ENCODE results near the gene IQGAP3.

Gene IQGAP3

DNA sequence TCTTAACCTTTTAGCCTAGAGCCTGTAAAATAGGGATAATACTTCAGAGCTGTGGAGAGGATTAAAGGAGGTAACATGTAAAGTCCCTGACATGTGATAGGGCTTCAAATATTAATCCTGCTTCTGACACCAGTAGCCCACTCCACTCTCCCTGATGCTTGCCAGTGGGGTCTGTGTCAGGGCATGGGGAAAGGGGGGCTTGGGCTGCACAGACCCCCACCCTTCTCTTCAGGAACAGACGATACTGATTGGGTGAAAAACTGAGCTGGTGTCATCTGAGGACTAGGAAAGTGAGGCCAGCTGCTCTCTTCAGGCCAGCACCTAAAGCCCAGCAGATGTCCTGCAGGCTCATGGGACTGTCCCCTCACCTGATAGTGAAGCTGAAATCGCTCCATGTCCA is 44.8 kb downstream of the IQGAP3 start:
- Histone ChIP-seq H2BK5ac (ENCODE audit: low read depth, low read length, poor library complexity) (no peak overlapping the region), H3K27ac (ENCODE audit: low read depth, low read length) (no peak overlapping the region), H4K91ac (ENCODE audit: low read depth, low read length) (no peak overlapping the region), H3K4me1 (ENCODE audit: control insufficient read depth in 1 of 2, insufficient read depth in 2 of 2, low read length in 2 of 2) (no peaks in the 10 kb centered on the region), H3K27me3 (ENCODE audit: insufficient read depth, low read length) (no peaks in the 10 kb centered on the region), H3K9ac (ENCODE audit: low read length) (no peak overlapping the region), H3K9me3 (ENCODE audit: insufficient read depth, low read depth, low read length) (peaks cover 2% of the 10 kb centered on the region), H3K36me3 (ENCODE audit: control insufficient read depth in 1 of 2, insufficient read depth in 2 of 2, low read length in 2 of 2) (peaks cover 44 to 58% of the 10 kb centered on the region in 2 experiments), H3K18ac (ENCODE audit: low read length) (no peak overlapping the region), H2AK5ac (ENCODE audit: low read length) (no peak overlapping the region), H3K23ac (ENCODE audit: low read length) (no peak overlapping the region), H3K4me3 (ENCODE audit: low read depth, low read length) (no peak overlapping the region), H4K12ac (ENCODE audit: low read depth, low read length) (no peak overlapping the region), H3K79me2 (ENCODE audit: control insufficient read depth, insufficient read depth, low read length, poor library complexity) (no peaks in the 10 kb centered on the region), H3K79me1 (ENCODE audit: low read length) (no peaks in the 10 kb centered on the region), H3K14ac (ENCODE audit: low read length) (no peak overlapping the region), H3K4me2 (ENCODE audit: low read length) (no peak overlapping the region), H2AFZ (ENCODE audit: insufficient read depth, low read length, poor library complexity) (no peak overlapping the region), H3K4ac (ENCODE audit: low read depth, low read length) (no peak overlapping the region), H4K8ac (ENCODE audit: low read depth, low read length) (no peak overlapping the region), H2BK12ac (ENCODE audit: low read length) (no peak overlapping the region), H2BK120ac (ENCODE audit: insufficient read depth, low read length, poor library complexity) (no peak overlapping the region)
- no peak for DNase-seq
- no CpG with 5 or more reads among the region's 2 CpGs for WGBS (ENCODE audit: extremely low coverage, insufficient coverage, insufficient read length)

DNA sequence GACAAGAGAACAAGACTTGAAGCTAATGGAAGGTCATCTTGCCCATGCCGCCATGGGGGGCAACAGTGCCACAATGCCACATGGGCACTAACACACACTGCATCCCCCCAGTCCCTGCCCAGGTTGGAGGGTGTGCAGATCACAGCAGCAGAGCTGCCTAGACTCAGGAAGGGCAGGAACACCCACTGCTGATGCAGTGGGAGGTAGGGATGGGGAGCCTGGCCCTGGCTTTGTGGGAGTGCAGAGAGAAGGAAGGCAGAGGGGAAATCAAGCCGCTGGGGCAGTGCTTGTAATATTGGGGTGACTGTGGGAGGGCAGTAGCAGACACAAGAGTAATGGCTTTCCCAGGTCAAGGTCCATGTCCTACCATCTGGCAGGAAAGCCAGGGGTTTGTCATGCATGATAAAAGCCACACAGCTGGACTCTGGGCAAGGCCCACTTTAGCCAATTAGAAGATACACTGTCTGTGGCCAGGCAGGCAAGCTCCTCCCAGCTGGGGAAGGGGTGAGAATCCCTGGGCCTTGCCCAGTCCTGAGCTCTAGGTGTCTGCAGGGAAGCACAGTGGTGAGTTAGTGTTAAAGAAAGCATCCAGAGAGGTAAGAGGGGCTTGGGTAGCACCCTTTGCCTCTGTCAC is 46.4 kb downstream of the IQGAP3 start:
- no peak overlapping the region for H2BK5ac ChIP-seq (ENCODE audit: low read depth, low read length, poor library complexity)

GRCh38 chr1:156525071-156525501 is 47.3 kb downstream of the IQGAP3 start:
- Histone ChIP-seq H2AFZ (ENCODE audit: insufficient read depth, low read length, poor library complexity) (no peak overlapping the region), H3K79me2 (ENCODE audit: control insufficient read depth, insufficient read depth, low read length, poor library complexity) (no peaks in the 10 kb centered on the region), H3K4ac (ENCODE audit: low read depth, low read length) (no peak overlapping the region), H4K12ac (ENCODE audit: low read depth, low read length) (no peak overlapping the region), H3K4me2 (ENCODE audit: low read length) (no peak overlapping the region), H3K4me1 (ENCODE audit: control insufficient read depth in 1 of 2, insufficient read depth in 2 of 2, low read length in 2 of 2) (no peaks in the 10 kb centered on the region), H4K8ac (ENCODE audit: low read depth, low read length) (no peak overlapping the region), H3K27me3 (ENCODE audit: insufficient read depth, low read length) (no peaks in the 10 kb centered on the region), H3K9me3 (ENCODE audit: insufficient read depth, low read depth, low read length) (peaks cover 2% of the 10 kb centered on the region), H2BK12ac (ENCODE audit: low read length) (no peak overlapping the region), H3K27ac (ENCODE audit: low read depth, low read length) (no peak overlapping the region), H3K4me3 (ENCODE audit: low read depth, low read length) (no peak overlapping the region), H2BK120ac (ENCODE audit: insufficient read depth, low read length, poor library complexity) (no peak overlapping the region), H3K23ac (ENCODE audit: low read length) (no peak overlapping the region), H3K36me3 (ENCODE audit: control insufficient read depth in 1 of 2, insufficient read depth in 2 of 2, low read length in 2 of 2) (peaks cover 27 to 39% of the 10 kb centered on the region in 2 experiments), H2BK5ac (ENCODE audit: low read depth, low read length, poor library complexity) (no peak overlapping the region), H4K91ac (ENCODE audit: low read depth, low read length) (no peak overlapping the region), H2AK5ac (ENCODE audit: low read length) (no peak overlapping the region), H3K18ac (ENCODE audit: low read length) (no peak overlapping the region), H3K9ac (ENCODE audit: low read length) (no peak overlapping the region), H3K79me1 (ENCODE audit: low read length) (no peaks in the 10 kb centered on the region), H3K14ac (ENCODE audit: low read length) (no peak overlapping the region)
- no CpG with 5 or more reads among the region's 6 CpGs for WGBS (ENCODE audit: extremely low coverage, insufficient coverage, insufficient read length)
- DNase-seq, result no peak

More for the DNA sequence above, 46.4 kb downstream of the IQGAP3 start:
- Histone ChIP-seq H2BK120ac (ENCODE audit: insufficient read depth, low read length, poor library complexity) (no peak overlapping the region), H2AFZ (ENCODE audit: insufficient read depth, low read length, poor library complexity) (no peak overlapping the region), H4K12ac (ENCODE audit: low read depth, low read length) (no peak overlapping the region), H3K36me3 (ENCODE audit: control insufficient read depth in 1 of 2, insufficient read depth in 2 of 2, low read length in 2 of 2) (peaks cover 36 to 48% of the 10 kb centered on the region in 2 experiments), H3K27ac (ENCODE audit: low read depth, low read length) (no peak overlapping the region), H4K8ac (ENCODE audit: low read depth, low read length) (no peak overlapping the region), H2BK12ac (ENCODE audit: low read length) (no peak overlapping the region), H3K27me3 (ENCODE audit: insufficient read depth, low read length) (no peaks in the 10 kb centered on the region), H2AK5ac (ENCODE audit: low read length) (no peak overlapping the region), H3K18ac (ENCODE audit: low read length) (no peak overlapping the region), H3K4me2 (ENCODE audit: low read length) (no peak overlapping the region), H3K14ac (ENCODE audit: low read length) (no peak overlapping the region), H3K23ac (ENCODE audit: low read length) (no peak overlapping the region), H3K9me3 (ENCODE audit: insufficient read depth, low read depth, low read length) (peaks cover 2% of the 10 kb centered on the region), H3K4me3 (ENCODE audit: low read depth, low read length) (no peak overlapping the region), H3K4ac (ENCODE audit: low read depth, low read length) (no peak overlapping the region), H3K4me1 (ENCODE audit: control insufficient read depth in 1 of 2, insufficient read depth in 2 of 2, low read length in 2 of 2) (no peaks in the 10 kb centered on the region), H3K79me1 (ENCODE audit: low read length) (no peaks in the 10 kb centered on the region), H3K9ac (ENCODE audit: low read length) (no peak overlapping the region), H3K79me2 (ENCODE audit: control insufficient read depth, insufficient read depth, low read length, poor library complexity) (no peaks in the 10 kb centered on the region), H4K91ac (ENCODE audit: low read depth, low read length) (no peak overlapping the region)
- WGBS (ENCODE audit: extremely low coverage, insufficient coverage, insufficient read length), result no CpG with 5 or more reads among the region's 2 CpGs
- no peak for DNase-seq

DNA sequence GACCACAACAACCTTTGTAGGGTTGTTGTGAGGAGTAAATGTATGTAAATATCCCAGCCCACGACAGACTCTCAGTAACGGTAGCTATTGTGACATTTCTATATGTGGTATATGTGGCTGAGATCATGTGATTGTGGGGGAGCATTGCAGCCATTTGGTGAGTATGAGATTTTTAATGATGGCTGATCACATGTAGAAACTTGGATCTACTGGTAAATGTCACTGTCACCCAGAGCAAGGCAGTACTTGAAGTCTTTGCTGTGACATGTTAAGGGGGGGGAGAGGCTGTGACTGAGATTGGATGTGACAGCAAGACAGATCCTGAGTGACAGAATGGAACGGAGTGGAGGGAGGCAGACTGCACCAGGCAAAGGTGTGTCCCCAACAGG is 47.9 kb downstream of the IQGAP3 start:
- Histone ChIP-seq H3K4me2 (ENCODE audit: low read length) (no peak overlapping the region), H3K9ac (ENCODE audit: low read length) (no peak overlapping the region), H2BK12ac (ENCODE audit: low read length) (no peak overlapping the region), H4K12ac (ENCODE audit: low read depth, low read length) (no peak overlapping the region), H2AK5ac (ENCODE audit: low read length) (no peak overlapping the region), H3K36me3 (ENCODE audit: control insufficient read depth in 1 of 2, insufficient read depth in 2 of 2, low read length in 2 of 2) (peaks cover 24 to 36% of the 10 kb centered on the region in 2 experiments), H2BK120ac (ENCODE audit: insufficient read depth, low read length, poor library complexity) (no peak overlapping the region), H3K14ac (ENCODE audit: low read length) (no peak overlapping the region), H4K91ac (ENCODE audit: low read depth, low read length) (no peak overlapping the region), H3K4ac (ENCODE audit: low read depth, low read length) (no peak overlapping the region), H3K79me1 (ENCODE audit: low read length) (no peaks in the 10 kb centered on the region), H3K4me3 (ENCODE audit: low read depth, low read length) (no peak overlapping the region), H3K27me3 (ENCODE audit: insufficient read depth, low read length) (no peaks in the 10 kb centered on the region), H3K9me3 (ENCODE audit: insufficient read depth, low read depth, low read length) (peaks cover 2% of the 10 kb centered on the region), H2BK5ac (ENCODE audit: low read depth, low read length, poor library complexity) (no peak overlapping the region), H3K79me2 (ENCODE audit: control insufficient read depth, insufficient read depth, low read length, poor library complexity) (no peaks in the 10 kb centered on the region), H4K8ac (ENCODE audit: low read depth, low read length) (no peak overlapping the region), H3K4me1 (ENCODE audit: control insufficient read depth in 1 of 2, insufficient read depth in 2 of 2, low read length in 2 of 2) (no peaks in the 10 kb centered on the region), H3K27ac (ENCODE audit: low read depth, low read length) (no peak overlapping the region), H3K18ac (ENCODE audit: low read length) (no peak overlapping the region), H2AFZ (ENCODE audit: insufficient read depth, low read length, poor library complexity) (no peak overlapping the region), H3K23ac (ENCODE audit: low read length) (no peak overlapping the region)
- no peak for DNase-seq
- no CpG with 5 or more reads among the region's 3 CpGs for WGBS (ENCODE audit: extremely low coverage, insufficient coverage, insufficient read length)
